ENCODE results near the gene CHI3L2.

Gene CHI3L2

GRCh38 chr1:111221633-111222291 lies 5.8 kb upstream of the CHI3L2 start:
- DNase-seq, result no peak

DNA sequence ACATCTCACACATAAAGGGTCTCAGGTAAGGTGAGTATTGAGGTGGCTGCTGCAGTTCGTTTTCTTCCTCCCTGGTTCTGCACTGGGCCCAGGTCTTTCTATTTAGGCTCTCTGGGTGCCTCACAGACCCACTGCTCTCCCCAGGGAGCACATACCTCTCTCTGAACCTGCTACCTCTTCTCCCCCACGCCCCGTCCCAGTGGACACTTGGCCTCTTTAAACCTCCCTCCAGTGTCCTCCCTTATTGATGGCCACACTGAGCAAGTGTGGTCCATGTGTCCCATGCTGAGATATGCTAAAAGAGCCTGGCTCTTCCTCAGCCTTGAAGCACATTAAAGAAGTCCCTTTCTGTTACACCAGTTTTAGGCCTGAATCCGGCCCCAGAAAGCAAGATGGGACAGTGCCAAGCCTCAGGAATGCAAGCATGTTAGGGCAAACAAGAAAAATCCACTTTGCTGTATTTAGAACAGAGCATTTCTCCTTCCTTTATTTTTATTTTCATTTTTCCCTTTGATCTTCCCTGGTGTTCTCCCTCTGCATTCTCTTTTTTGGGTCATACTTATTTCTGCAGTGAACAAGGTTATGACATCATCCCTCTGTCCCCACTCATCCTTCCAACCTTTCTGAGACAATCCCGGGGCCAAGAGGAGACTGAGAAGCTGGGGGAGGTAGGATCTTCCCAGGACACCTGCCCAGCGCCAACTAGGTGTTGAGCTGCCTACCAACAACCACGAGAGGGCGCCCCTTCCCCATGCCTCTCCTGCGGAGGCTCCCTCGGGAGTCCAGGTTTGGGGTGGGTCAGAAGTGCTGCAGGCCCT lies 5.0 kb upstream of the CHI3L2 start:
- DNase-seq, result no peak

DNA sequence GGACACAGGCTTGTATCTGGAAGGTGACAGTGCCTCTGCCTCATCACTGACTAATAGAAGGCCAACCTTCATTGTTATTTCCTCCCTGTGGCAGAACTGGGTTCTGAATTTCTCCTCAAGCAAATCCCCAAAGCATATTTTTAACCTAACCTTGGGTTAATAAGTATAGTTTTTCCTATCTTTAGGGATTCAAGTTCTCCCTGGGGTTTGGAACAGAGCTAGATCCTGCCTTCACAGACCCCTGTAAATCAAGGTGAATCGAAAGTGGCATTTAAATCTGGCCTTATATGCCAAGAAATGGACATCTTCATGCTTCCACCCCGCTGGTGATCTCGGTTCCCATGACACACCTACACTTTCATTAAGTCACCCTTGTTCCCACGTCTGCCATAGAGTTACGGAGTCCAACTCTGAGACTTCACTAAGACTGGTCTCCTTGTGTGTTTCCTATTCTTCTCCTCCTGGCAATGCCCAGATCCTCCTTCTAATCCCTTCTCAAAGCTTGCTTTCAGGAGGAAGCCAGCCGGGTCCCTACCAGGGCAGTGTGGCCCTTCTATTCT lies 4.3 kb upstream of the CHI3L2 start:
- no peak for DNase-seq

DNA sequence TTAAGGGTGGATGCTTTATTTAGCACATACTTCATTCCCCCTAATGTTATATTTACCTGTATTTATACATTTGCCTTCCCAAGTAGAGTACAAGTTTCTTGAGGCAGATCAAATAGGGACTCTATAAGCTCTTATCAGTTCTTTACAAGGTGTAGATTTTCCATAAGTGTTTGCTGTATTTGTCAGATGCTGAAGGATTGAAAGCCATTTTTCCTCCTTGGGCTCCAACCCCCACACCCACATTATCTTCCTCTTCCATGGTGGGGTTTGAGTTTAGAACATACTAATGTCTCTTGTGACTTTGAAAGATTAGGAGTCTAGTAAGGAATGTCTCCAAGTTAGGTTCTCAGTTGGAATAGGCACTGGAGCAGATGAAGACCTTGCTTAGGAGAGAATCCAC lies 2.4 kb upstream of the CHI3L2 start:
- DNase-seq, result no peak

DNA sequence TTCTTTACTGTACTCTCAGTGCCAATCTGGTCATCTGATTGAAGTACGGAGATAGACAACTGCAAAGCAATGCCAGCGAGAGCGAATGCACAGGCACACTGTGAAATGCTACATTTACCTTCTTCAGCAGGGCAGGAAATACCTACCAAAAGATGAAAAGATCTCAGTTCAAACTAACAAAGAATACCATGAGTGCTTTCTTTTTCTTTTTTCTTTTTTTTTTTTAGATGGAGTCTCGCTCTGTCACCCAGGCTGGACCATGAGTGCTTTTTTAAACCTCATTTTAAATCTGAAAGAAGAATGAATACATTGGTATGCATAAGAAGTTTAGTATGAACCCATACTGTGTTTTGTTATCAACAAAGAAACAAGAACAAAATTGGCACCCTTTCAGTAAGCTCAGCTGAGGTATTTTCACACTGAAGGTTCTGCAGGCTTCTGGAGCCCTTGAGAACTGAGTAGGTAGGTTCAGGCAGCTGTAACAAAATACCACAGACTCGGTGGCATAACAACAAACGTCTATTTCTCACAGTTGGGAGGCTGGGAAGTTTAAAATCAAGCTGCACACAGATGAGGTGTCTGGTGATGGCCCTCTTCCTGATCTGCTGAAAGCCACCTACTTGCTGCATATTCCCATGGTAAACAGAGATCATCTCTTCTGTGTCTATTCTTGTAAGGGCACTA lies 1.7 kb upstream of the CHI3L2 start:
- no peak for DNase-seq

GRCh38 chr1:111227851-111228747 lies 586 bp downstream of the CHI3L2 start:
- no peak for DNase-seq

DNA sequence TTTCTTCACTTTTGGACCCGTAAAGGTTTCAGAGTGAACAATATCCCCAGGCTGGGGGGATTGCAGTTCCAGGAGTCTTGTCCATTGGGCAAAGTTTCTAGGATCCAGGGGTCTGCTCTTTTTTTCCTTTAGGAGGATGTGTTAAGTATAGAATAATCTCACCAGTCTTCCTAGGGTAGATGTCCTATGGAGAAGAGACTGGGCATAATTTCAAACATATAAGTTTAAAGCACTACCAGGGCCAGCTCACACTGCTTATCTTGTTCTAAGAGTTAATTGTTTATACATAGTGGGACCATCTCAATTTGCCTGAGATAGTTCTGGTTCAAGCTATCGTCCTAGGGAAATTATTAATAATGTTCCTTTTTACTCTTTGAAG lies 1.2 kb downstream of the CHI3L2 start:
- DNase-seq, result no peak

GRCh38 chr1:111232134-111232533 lies 4.6 kb downstream of the CHI3L2 start:
- no peak for DNase-seq

- DNase-seq, result no peak
These were observed 6.7 kb downstream of the CHI3L2 start for GRCh38 chr1:111234258-111234657.

DNA sequence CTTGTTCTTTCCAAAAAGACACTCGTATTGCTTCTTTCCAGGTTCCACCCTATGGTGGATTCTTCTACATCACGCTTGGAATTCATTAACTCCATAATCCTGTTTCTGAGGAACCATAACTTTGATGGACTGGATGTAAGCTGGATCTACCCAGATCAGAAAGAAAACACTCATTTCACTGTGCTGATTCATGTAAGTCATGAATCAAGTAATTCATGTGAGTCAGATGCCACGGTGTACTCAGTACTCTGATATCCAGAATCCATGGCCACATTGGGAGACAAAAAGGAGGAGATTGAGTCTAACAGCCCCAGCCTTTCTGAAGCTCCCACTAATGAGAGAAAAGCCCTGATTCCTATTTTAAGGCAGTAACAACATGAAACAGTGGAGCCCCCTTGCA lies 7.4 kb downstream of the CHI3L2 start:
- DNase-seq, result no peak

GRCh38 chr1:111236379-111236778 lies 8.9 kb downstream of the CHI3L2 start:
- DNase-seq, result no peak

DNA sequence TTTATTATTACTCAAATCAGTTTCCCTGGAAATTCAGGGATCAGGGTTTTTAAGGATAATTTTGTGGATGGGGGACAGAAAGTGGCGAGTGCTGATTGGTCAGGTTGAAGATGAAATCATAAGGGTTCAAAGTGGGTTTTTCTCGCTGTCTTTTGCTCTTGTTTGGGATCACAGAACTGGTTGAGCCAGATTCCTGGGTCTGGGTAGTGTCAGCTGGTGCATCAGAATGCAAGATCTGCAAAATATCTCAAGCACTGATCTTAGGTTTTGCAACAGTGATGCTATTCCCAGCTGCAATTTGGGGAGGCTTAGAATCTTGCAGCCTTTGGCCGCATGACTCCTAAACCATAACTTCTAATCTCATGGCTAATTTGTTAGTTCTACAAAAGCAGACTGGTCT lies 9.3 kb downstream of the CHI3L2 start:
- DNase-seq, result no peak

DNA sequence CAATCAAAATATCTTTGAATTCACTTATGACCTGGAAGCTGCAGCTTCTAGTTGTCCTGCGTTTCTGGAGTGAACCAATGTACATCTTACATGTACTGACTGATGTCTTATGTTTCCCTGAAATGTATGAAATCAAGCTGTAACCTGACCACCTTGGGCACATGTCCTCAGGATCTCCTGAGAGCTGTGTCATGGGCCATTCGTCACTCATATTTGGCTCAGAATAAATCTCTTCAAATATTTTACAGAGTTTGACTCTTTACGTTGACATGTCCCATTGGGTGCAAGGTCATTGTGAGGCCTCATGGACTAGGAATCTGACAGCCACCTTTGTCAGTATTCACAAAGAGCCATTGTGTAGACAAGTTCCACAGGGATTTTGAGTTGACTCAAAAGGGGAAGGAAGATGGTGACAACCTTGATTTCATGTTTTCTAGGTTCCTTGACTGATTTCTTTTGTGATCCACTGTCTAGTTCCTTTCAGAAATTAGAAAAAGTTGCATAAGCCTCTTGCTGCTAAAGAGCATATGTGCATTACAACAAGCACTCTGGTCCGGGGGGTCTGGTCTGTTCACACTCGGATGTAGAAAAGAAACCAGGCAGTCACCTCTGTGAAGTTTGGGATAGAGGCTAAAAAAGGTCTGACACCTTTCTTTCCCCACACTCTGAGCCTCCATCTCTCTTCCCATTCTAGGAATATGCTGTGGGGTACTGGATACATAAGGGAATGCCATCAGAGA lies 10.7 kb downstream of the CHI3L2 start:
- no peak for DNase-seq

- no peak for DNase-seq
These were observed 14.3 kb downstream of the CHI3L2 start for GRCh38 chr1:111241797-111242196.

DNA sequence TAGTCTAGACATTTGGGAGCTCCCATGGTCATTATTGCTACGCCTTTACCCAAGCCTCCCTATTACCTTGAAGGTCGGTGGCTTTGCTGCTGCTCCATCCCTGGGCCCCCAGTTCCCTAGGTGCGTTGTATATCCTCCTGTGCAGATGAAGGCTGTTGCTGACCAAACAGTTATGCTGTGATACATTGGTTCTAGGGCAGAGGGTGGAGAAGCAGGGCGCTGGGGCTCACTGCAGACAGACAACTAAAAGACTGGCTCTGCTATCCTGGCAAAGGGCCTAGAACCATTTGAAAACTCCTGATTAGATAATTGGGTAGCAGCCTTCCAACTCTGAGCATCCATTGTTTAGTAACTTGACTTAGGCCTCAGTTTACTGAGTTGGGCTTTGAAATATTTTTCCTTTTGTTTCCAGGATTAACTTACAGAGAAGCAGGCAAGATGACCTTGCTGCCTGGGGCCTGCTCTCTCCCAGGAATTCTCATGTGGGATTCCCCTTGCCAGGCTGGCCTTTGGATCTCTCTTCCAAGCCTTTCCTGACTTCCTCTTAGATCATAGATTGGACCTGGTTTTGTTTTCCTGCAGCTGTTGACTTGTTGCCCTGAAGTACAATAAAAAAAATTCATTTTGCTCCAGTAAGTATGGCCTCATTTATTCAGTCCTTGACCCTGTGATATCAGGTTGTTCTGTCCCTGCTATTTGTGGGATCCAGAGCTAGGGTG lies 15.5 kb downstream of the CHI3L2 start:
- DNase-seq, result no peak

- DNase-seq, result no peak
These were observed 19.8 kb downstream of the CHI3L2 start for GRCh38 chr1:111247125-111247838.

- DNase-seq, result no peak
These were observed 22.4 kb downstream of the CHI3L2 start for GRCh38 chr1:111249960-111250359.

DNA sequence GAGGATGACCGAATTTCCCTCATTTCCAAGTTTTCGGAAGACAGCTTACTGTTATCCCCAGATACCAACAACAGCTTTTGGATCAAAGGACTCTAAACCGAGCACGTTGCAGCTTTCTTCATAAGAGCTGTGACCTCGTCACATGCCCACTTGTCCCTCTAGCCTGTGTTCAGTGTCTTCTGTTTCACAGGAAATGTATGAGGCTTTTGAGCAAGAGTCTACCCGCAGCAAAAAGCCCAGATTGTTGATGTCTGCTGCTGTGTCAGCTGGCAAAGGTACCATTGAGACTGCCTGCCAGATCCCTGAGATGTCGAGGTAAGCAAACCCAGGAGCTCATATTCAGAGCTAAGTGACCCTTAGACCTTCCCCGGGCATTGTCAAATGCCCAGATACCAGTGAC lies 24.1 kb downstream of the CHI3L2 start:
- DNase-seq, result no peak

- DNase-seq, result no peak
These were observed 25.3 kb downstream of the CHI3L2 start for GRCh38 chr1:111252786-111253185.

DNA sequence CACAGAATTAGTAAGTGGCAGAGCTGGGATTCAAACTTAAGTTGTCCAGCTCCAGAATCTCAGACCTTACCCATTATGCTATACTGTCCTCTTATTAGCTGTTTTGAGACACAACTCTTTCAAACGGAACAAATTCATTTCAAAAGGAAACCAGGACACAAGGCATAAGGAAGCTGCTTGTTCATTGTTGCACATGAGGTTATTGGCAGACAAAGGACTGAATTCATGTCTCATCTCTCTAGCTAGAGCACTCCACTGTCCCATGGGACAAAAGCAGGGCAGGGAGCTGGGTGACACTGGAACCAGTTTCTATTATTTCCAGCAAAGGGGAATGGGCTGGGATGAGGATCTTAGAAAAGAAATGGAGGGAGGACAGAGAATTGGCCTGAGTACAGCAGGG lies 26.4 kb downstream of the CHI3L2 start:
- no peak for DNase-seq
